Panc1 (cell line): ENCODE data around the gene SLC22A3.
"Not testable (repeated sequence)": the region's sequence is repeated elsewhere in the genome, so short reads cannot be mapped to it uniquely, and the experiment has no call there.

Source experiments
- POLR2AphosphoS5 ChIP-seq: IDR thresholded peaks from 2 replicates; pipeline ENCODE4 v1.6.1; 2012; ENCODE audit warnings: mild to moderate bottlenecking, low read depth, low read length, moderate library complexity
- SIN3A ChIP-seq: IDR thresholded peaks from 2 replicates; pipeline ENCODE4 v1.6.1; 2012; ENCODE audit warnings: low read depth, mild to moderate bottlenecking, low read length, moderate library complexity, borderline replicate concordance; ENCODE audit not compliant: insufficient read depth
- TF ChIP-seq, protein P1 (sequence below): fragments of 450-650 bp; IDR thresholded peaks from 2 replicates; pipeline ENCODE4 v1.5.1; 2017; ENCODE audit warnings: mild to moderate bottlenecking
- TF ChIP-seq, protein P2 (sequence below), 2 experiments: IDR thresholded peaks; 2 replicates each; pipeline ENCODE4 v1.6.1; 2011 to 2012; ENCODE audit warnings: low read depth in 2 of 2, control low read depth in 1 of 2, low read length in 1 of 2, mild to moderate bottlenecking in 1 of 2, moderate library complexity in 1 of 2; ENCODE audit not compliant: insufficient read depth in 1 of 2

DNA sequence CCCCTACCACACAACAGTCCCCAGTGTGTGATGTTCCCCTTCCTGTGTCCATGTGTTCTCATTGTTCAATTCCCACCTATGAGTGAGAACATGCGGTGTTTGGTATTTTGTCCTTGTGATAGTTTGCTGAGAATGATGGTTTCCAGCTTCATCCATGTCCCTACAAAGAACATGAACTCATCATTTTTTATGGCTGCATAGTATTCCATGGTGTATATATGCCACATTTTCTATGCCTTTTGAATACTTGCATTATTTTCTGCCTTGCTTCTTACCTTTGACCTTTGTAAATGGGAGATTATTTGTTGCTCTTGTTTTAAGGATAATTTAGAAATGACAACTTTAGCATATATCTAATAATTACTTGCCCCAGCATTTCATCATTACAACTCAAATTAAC, 45.3 kb downstream of the SLC22A3 start:
- TF ChIP-seq, protein P1, sequence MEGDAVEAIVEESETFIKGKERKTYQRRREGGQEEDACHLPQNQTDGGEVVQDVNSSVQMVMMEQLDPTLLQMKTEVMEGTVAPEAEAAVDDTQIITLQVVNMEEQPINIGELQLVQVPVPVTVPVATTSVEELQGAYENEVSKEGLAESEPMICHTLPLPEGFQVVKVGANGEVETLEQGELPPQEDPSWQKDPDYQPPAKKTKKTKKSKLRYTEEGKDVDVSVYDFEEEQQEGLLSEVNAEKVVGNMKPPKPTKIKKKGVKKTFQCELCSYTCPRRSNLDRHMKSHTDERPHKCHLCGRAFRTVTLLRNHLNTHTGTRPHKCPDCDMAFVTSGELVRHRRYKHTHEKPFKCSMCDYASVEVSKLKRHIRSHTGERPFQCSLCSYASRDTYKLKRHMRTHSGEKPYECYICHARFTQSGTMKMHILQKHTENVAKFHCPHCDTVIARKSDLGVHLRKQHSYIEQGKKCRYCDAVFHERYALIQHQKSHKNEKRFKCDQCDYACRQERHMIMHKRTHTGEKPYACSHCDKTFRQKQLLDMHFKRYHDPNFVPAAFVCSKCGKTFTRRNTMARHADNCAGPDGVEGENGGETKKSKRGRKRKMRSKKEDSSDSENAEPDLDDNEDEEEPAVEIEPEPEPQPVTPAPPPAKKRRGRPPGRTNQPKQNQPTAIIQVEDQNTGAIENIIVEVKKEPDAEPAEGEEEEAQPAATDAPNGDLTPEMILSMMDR = not testable (repeated sequence)
- TF ChIP-seq, protein P2, sequence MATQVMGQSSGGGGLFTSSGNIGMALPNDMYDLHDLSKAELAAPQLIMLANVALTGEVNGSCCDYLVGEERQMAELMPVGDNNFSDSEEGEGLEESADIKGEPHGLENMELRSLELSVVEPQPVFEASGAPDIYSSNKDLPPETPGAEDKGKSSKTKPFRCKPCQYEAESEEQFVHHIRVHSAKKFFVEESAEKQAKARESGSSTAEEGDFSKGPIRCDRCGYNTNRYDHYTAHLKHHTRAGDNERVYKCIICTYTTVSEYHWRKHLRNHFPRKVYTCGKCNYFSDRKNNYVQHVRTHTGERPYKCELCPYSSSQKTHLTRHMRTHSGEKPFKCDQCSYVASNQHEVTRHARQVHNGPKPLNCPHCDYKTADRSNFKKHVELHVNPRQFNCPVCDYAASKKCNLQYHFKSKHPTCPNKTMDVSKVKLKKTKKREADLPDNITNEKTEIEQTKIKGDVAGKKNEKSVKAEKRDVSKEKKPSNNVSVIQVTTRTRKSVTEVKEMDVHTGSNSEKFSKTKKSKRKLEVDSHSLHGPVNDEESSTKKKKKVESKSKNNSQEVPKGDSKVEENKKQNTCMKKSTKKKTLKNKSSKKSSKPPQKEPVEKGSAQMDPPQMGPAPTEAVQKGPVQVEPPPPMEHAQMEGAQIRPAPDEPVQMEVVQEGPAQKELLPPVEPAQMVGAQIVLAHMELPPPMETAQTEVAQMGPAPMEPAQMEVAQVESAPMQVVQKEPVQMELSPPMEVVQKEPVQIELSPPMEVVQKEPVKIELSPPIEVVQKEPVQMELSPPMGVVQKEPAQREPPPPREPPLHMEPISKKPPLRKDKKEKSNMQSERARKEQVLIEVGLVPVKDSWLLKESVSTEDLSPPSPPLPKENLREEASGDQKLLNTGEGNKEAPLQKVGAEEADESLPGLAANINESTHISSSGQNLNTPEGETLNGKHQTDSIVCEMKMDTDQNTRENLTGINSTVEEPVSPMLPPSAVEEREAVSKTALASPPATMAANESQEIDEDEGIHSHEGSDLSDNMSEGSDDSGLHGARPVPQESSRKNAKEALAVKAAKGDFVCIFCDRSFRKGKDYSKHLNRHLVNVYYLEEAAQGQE (IDR thresholded peaks at IDR 0.05; ENCODE audit: insufficient read depth in 1 of 2, low read depth in 2 of 2, low read length in 1 of 2) = not testable (repeated sequence)
- not testable (repeated sequence) for TF ChIP-seq SIN3A, POLR2AphosphoS5
